ENCODE measurements around the gene LSM14B.

GRCh38 chr20:62163485-62163865, 41.2 kb downstream of the LSM14B start:
- TF ChIP-seq POLR2AphosphoS5 (IDR thresholded peaks at IDR 0.05; ENCODE audit: borderline replicate concordance, low read depth, low read length) (no peak), EZH2 (IDR thresholded peaks at IDR 0.05) (no peak), FOXP2 (optimal IDR thresholded peaks at IDR 0.05; ENCODE audit: control extremely low read depth, extremely low read length, insufficient read depth) (no peak)

Data from SK-N-MC (cell line).